Left ventricle myocardium inferior (tissue), 1 donor: Measurements from ENCODE around the gene DNM3. TPM values are rescaled to one million over a fixed set of nuclear protein-coding genes. Genes with fewer than 3 reads are reported as not detected.

Experiments used
- DNase-seq: peaks from one replicate; pipeline ENCODE4 v3.0.0-alpha.2; 2020
- H3K27ac ChIP-seq: fragments of 200-600 bp; replicated peaks from 2 replicates; pipeline ENCODE4 v1.8.0; 2021
- H3K27me3 ChIP-seq: fragments of 200-600 bp; 2 replicates; pipeline ENCODE4 v1.8.0; 2021; ENCODE audit warnings: low read depth
- H3K36me3 ChIP-seq: fragments of 200-600 bp; 2 replicates; pipeline ENCODE4 v1.8.0; 2021
- H3K4me1 ChIP-seq: fragments of 200-600 bp; 2 replicates; pipeline ENCODE4 v1.8.0; 2021
- H3K4me3 ChIP-seq: fragments of 200-600 bp; 2 replicates; pipeline ENCODE4 v1.8.0; 2021; ENCODE audit warnings: mild to moderate bottlenecking, moderate library complexity
- H3K9me3 ChIP-seq: fragments of 200-600 bp; replicated peaks from 2 replicates; pipeline ENCODE4 v1.8.0; 2021
- intact Hi-C: fragments of 100-400 bp; cut with micrococcal nuclease; formaldehyde crosslinking; loops from one replicate; pipeline ENCODE4 v1.11.0; 2022
- total RNA-seq: library from RNA; stranded (reverse); fragmentation: NEBNext Ultra II Directional; extraction: Animal tissue kit (Norgen Biotek cat#: 25700); gene quantifications from one replicate; pipeline ENCODE4 v1.2.1, GENCODE V29; 2021
- TF ChIP-seq, protein P1 (sequence below): fragments of 200-600 bp; IDR thresholded peaks from 2 replicates; pipeline ENCODE4 v1.8.0; 2021; ENCODE audit warnings: antibody characterized with exemption, mild to moderate bottlenecking, borderline replicate concordance
- donor health status: DM: no; HTN: yes; CAD: no; lungs with severe emphysema.

Gene DNM3
- total RNA-seq, 1 donor from 2014 or later = 1.2 TPM

DNA sequence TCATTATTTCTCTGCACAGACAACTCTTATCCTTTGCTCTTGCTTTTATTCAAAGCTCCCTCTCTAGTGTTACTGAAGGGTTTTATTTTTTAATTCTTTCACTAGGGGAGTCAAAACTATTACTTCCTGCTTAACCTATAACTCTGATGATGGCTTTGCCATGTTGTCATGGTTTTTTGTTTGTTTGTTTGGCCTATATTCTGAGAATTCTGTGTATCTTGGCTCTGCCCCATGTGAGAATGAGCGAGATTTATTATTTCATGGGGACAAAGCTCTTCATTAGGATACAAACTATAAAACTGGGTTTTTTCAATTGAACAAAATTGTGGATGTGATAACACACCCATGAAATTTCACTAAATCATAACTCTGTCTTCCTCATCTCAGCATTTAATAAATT is 388.6 kb downstream of the DNM3 start:
- no peak for DNase-seq
- no peak overlapping the region for H3K4me3 ChIP-seq
- TF ChIP-seq, protein P1, sequence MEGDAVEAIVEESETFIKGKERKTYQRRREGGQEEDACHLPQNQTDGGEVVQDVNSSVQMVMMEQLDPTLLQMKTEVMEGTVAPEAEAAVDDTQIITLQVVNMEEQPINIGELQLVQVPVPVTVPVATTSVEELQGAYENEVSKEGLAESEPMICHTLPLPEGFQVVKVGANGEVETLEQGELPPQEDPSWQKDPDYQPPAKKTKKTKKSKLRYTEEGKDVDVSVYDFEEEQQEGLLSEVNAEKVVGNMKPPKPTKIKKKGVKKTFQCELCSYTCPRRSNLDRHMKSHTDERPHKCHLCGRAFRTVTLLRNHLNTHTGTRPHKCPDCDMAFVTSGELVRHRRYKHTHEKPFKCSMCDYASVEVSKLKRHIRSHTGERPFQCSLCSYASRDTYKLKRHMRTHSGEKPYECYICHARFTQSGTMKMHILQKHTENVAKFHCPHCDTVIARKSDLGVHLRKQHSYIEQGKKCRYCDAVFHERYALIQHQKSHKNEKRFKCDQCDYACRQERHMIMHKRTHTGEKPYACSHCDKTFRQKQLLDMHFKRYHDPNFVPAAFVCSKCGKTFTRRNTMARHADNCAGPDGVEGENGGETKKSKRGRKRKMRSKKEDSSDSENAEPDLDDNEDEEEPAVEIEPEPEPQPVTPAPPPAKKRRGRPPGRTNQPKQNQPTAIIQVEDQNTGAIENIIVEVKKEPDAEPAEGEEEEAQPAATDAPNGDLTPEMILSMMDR = no peak
- no peak overlapping the region for H3K27ac ChIP-seq
- intact Hi-C loops = no loop called here
- no peaks in the 10 kb centered on the region for H3K36me3 ChIP-seq
- no peaks in the 10 kb centered on the region for H3K9me3 ChIP-seq
- H3K4me1 ChIP-seq = no peaks in the 10 kb centered on the region
- no peaks in the 10 kb centered on the region for H3K27me3 ChIP-seq

DNA sequence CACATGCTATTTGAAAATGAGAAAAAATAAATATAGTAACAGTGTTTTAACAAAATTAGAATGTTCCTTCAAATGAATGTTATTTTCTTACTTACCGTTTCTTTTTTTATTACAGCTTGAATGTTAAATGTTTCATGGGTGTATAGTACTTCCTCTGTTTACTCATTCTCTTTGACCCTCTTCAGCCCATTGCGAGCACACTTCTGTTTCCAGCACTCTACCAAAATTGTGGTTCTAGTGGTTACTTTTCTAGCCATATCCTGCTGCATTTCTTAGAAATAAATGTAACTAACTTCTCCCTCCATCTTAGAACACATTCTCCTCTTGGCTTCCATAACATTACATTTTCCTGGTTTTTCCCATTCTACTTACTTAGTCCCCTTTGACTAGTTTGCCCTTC is 389.2 kb downstream of the DNM3 start:
- DNase-seq = no peak
- H3K4me1 ChIP-seq = no peaks in the 10 kb centered on the region
- no peak overlapping the region for H3K27ac ChIP-seq
- H3K9me3 ChIP-seq = no peaks in the 10 kb centered on the region
- intact Hi-C loops = no loop called here
- no peaks in the 10 kb centered on the region for H3K36me3 ChIP-seq
- H3K4me3 ChIP-seq = no peak overlapping the region
- TF ChIP-seq, protein P1 = no peak
- no peaks in the 10 kb centered on the region for H3K27me3 ChIP-seq

DNA sequence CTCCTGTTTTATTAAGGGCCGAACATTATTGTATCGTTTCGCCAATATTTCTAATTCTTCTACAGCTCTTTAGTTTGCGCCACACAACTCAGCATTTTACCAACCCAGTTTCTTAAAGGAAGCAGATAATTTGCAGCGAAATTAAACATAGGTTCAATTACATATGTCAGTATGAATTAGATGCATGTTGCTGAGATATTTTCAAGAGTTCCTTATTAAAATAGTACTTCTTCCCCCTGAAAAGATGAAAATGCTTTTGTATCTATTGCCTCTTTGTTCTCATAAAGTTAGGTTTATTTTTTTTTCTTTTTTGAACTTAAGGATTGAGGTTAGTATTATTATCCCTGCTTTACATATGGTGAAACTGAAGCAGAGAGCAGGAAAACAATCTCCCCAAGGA is 395.7 kb downstream of the DNM3 start:
- intact Hi-C loops = no loop called here
- Histone ChIP-seq H3K9me3 (no peaks in the 10 kb centered on the region), H3K27ac (no peak overlapping the region), H3K4me3 (no peak overlapping the region), H3K36me3 (no peaks in the 10 kb centered on the region), H3K4me1 (peaks cover 10% of the 10 kb centered on the region), H3K27me3 (no peaks in the 10 kb centered on the region)
- TF ChIP-seq, protein P1 = no peak
- no peak for DNase-seq

DNA sequence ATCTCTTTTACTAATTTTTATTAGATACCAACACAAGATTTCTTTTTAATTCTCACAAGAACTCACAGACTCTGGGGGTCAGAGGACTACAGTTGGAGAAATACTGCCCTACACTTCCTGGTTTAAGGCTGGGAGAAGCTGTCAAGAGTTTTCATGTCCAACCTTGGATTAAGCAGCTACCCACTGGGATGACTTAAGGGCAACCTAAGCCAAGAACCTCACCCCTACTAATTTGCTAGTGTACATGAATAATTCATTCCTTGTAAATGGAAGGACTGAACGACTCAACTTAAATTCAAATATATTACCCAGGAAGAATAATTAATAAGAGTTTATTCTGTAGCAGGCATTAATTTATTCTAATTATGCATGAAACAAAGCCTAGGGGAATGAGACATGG is 396.9 kb downstream of the DNM3 start:
- no peaks in the 10 kb centered on the region for H3K27me3 ChIP-seq
- no peak overlapping the region for H3K4me3 ChIP-seq
- DNase-seq = no peak
- TF ChIP-seq, protein P1 = no peak
- intact Hi-C loops = no loop called here
- H3K9me3 ChIP-seq = no peaks in the 10 kb centered on the region
- peaks cover 10% of the 10 kb centered on the region for H3K4me1 ChIP-seq
- H3K36me3 ChIP-seq = peaks cover 4% of the 10 kb centered on the region
- H3K27ac ChIP-seq = no peak overlapping the region

DNA sequence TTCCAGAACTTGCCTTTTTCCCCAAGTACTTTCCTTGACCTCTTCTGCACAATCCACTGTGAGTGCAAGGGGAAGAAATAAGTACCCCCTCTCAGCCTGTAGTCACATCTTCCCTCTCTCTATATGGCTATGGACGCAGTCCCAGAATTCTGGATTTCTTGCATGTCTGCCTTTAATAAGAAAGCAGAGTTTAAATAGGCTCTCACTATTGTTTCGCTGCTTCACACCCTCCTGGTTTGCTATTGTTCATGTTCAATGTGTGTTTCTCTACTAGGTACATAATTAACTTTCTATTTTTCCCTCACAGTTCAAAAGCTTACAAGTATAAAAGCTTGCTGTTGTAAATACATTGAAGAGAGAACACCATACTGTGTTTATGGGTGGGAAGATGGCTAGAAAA is 397.7 kb downstream of the DNM3 start:
- peaks cover 10% of the 10 kb centered on the region for H3K4me1 ChIP-seq
- H3K27me3 ChIP-seq = no peaks in the 10 kb centered on the region
- TF ChIP-seq, protein P1 = no peak
- H3K4me3 ChIP-seq = no peak overlapping the region
- intact Hi-C loops = no loop called here
- DNase-seq = no peak
- H3K36me3 ChIP-seq = peaks cover 4% of the 10 kb centered on the region
- H3K9me3 ChIP-seq = no peaks in the 10 kb centered on the region
- H3K27ac ChIP-seq = no peak overlapping the region

- H3K4me1 ChIP-seq = peaks cover 10% of the 10 kb centered on the region
- DNase-seq = no peak
- peaks cover 4% of the 10 kb centered on the region for H3K36me3 ChIP-seq
- no peaks in the 10 kb centered on the region for H3K27me3 ChIP-seq
- intact Hi-C loops = no loop called here
- no peak overlapping the region for H3K27ac ChIP-seq
- no peak overlapping the region for H3K4me3 ChIP-seq
- no peaks in the 10 kb centered on the region for H3K9me3 ChIP-seq
- TF ChIP-seq, protein P1 = no peak
These were observed 398.6 kb downstream of the DNM3 start for GRCh38 chr1:172239901-172240300.
